Common myeloid progenitor, CD34-positive (primary cell): ENCODE data around the gene LNP1.

Experiments used
- CTCF ChIA-PET: fragments of 350-600 bp; sonication (Branson Sonifier 250); formaldehyde crosslinking; loops from one replicate; lab custom pipeline; 2021; ENCODE audit warnings: antibody characterized with exemption; lab: Charles Lee
- POLR2A ChIA-PET: fragments of 350-600 bp; sonication (Branson Sonifier 250); formaldehyde crosslinking; loops from one replicate; lab custom pipeline; 2021; ENCODE audit warnings: antibody characterized with exemption; lab: Charles Lee
- DNase-seq, 3 donors: peaks; one replicate each; pipeline versions ENCODE4 v3.0.0 to v3.0.0-alpha.2; 2013
- H3K27ac ChIP-seq, 2 experiments: 1 replicate in 1 of 2; 2 replicates in 1 of 2; pipeline ENCODE4 v1.7.0; 2013; ENCODE audit warnings: inconsistent platforms in 2 of 2, low read length in 2 of 2, mild to moderate bottlenecking in 2 of 2, low read depth in 1 of 2, moderate library complexity in 1 of 2; ENCODE audit not compliant: severe bottlenecking in 2 of 2, insufficient read depth in 1 of 2, poor library complexity in 1 of 2
- H3K27me3 ChIP-seq, 5 experiments: replicated peaks in 2 of 5; 1 replicate in 3 of 5; 2 replicates in 2 of 5; pipeline versions ENCODE4 v1.6.1 to v1.7.0; 2013; ENCODE audit warnings: low read length in 4 of 5, mild to moderate bottlenecking in 2 of 5, moderate library complexity in 2 of 5, inconsistent platforms in 1 of 5; ENCODE audit not compliant: insufficient read depth in 5 of 5, control insufficient read depth in 4 of 5
- H3K36me3 ChIP-seq, 4 experiments: 1 replicate in 2 of 4; 2 replicates in 2 of 4; pipeline versions ENCODE4 v1.6.1 to v1.7.0; 2013; ENCODE audit warnings: low read length in 3 of 4, control low read depth in 1 of 4, mild to moderate bottlenecking in 1 of 4; ENCODE audit not compliant: control insufficient read depth in 4 of 4, insufficient read depth in 4 of 4
- H3K4me1 ChIP-seq, 4 experiments: 1 replicate in 3 of 4; 2 replicates in 1 of 4; pipeline versions ENCODE4 v1.6.1 to v1.7.1; 2013; ENCODE audit warnings: low read length in 3 of 4, mild to moderate bottlenecking in 3 of 4, control low read depth in 1 of 4, inconsistent platforms in 1 of 4, moderate library complexity in 1 of 4; ENCODE audit not compliant: control insufficient read depth in 4 of 4, insufficient read depth in 4 of 4; ENCODE audit errors: control extremely low read depth in 1 of 4
- H3K4me3 ChIP-seq, 7 experiments: 1 replicate in 4 of 7; 2 replicates in 3 of 7; pipeline versions ENCODE4 v1.5.1 to v1.7.0; 2013; ENCODE audit warnings: mild to moderate bottlenecking in 7 of 7, low read length in 6 of 7, moderate library complexity in 6 of 7, inconsistent platforms in 2 of 7, low read depth in 2 of 7, control low read depth in 1 of 7; ENCODE audit not compliant: insufficient read depth in 4 of 7, control insufficient read depth in 1 of 7; ENCODE audit errors: extremely low read depth in 1 of 7
- H3K9me3 ChIP-seq, 5 experiments: 1 replicate in 4 of 5; 2 replicates in 1 of 5; pipeline versions ENCODE4 v1.6.1 to v1.7.1; 2013; ENCODE audit warnings: low read length in 4 of 5, mild to moderate bottlenecking in 2 of 5, inconsistent platforms in 1 of 5, low read depth in 1 of 5, moderate library complexity in 1 of 5; ENCODE audit not compliant: control insufficient read depth in 4 of 5, insufficient read depth in 2 of 5; ENCODE audit errors: control extremely low read depth in 1 of 5
- WGBS: methylation state at CpG from one replicate; pipeline ENCODE4 v1.1.5; 2013; ENCODE audit not compliant: insufficient coverage; 5-methylcytosine and 5-hydroxymethylcytosine counted together

Gene LNP1

DNA sequence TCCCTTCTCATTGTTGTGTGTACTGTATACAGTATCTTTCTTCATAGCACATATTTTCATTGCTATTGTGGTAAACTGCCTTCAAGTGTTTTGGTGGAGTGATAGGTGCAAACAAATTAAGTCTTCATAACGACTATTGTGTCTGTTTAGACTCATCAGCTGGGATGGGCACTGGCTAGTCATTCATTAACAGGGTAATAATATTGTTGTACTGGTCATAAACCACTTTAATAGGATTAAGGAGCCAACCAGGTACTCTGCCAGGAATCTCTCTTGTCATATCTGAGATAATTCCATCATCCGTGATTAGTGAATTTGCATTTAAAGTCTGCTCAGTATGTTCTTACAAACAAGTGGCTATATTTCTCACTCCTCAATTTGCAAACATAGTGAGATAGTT is 80.8 kb downstream of the LNP1 start:
- no peak for DNase-seq

DNA sequence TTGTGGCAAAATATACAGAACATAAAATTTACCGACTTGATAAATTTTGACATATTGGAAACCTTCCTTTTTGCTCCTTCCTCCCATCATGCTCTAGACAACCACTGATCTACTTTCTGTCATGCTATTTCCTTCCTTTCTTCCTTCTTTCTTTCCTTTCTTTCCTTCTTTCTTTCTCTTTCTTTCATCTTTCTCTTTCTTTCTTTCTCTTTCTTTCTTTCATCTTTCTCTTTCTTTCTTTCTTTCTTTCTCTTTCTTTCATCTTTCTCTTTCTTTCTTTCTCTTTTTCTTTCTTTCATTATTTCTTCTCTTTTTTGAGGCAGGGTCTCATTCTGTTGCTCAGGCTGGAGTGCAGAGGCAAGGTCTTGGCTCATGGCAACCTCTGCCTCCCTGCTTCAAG is 82.2 kb downstream of the LNP1 start:
- no peaks in the 10 kb centered on the region for H3K27me3 ChIP-seq
- POLR2A ChIA-PET, result no interaction called here
- CTCF ChIA-PET, result no interaction called here
- 100% methylated on average over 1 of the region's 1 CpG for WGBS
- no peak overlapping the region for H3K4me3 ChIP-seq
- H3K27ac ChIP-seq, result no peak overlapping the region
- no peaks in the 10 kb centered on the region for H3K9me3 ChIP-seq
- no peak for DNase-seq
- H3K36me3 ChIP-seq, result no peaks in the 10 kb centered on the region
- no peaks in the 10 kb centered on the region for H3K4me1 ChIP-seq

More for the DNA sequence above, 80.8 kb downstream of the LNP1 start:
- H3K27me3 ChIP-seq, result no peaks in the 10 kb centered on the region
- H3K4me3 ChIP-seq, result no peak overlapping the region
- no peak overlapping the region for H3K27ac ChIP-seq
- CTCF ChIA-PET, result no interaction called here
- H3K36me3 ChIP-seq, result no peaks in the 10 kb centered on the region
- no peaks in the 10 kb centered on the region for H3K9me3 ChIP-seq
- 83% methylated on average over 1 of the region's 2 CpGs for WGBS
- POLR2A ChIA-PET, result no interaction called here
- no peaks in the 10 kb centered on the region for H3K4me1 ChIP-seq

DNA sequence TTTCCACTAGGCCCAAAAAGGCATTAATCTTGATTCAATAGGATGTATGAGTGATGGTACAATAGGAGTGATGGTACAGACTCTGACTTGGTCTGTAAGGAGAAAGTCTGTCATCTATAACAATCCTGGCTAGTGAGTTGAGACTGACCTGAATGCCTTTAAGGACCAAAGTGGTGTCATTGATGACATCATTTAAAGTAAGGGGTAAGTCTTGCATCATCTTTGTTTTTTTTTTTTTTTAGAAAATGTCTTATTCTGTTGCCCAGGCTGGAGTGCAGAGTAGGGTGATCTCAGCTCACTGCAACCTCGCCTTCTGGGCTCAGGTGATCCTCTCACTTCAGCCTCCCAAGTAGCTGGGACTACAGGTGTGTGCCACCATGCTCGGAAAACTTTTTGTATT is 85.5 kb downstream of the LNP1 start:
- no peak overlapping the region for H3K4me3 ChIP-seq
- ChIA-PET CTCF (interaction anchor here (1.2 kb wide), 1 partner anchor 224 kb away, joined by 3 read pairs; no protein-coding TSS in a partner anchor), POLR2A (no interaction called here)
- no peaks in the 10 kb centered on the region for H3K27me3 ChIP-seq
- H3K9me3 ChIP-seq, result no peaks in the 10 kb centered on the region
- 100% methylated on average over 1 of the region's 2 CpGs for WGBS
- H3K27ac ChIP-seq, result no peak overlapping the region
- no peak for DNase-seq
- peaks cover 0 to 2% (median 0%) of the 10 kb centered on the region in 4 experiments for H3K4me1 ChIP-seq
- no peaks in the 10 kb centered on the region for H3K36me3 ChIP-seq

DNA sequence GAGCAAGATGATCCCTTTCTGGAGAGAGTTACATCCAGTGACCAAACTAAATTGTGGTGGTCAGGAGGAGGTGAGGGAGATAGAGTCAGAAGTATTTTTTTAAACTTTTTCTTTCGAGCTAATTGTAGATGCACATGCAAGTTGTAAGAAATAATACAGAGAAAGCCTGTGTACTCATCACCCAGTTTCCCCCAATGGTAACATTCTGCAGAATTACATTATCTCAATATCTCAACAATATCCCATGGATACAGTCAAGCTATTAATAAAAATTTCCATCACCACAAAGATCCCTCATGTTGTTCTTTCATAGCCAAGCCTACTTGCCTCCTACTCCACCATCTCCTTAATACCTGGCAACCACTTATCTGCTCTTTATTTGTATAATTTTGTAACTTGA is 87.8 kb downstream of the LNP1 start:
- WGBS, result no CpG with 5 or more reads among the region's 1 CpG
- Histone ChIP-seq H3K4me1 (peaks cover 4 to 11% (median 6%) of the 10 kb centered on the region in 4 experiments), H3K4me3 (no peak overlapping the region), H3K9me3 (no peaks in the 10 kb centered on the region), H3K27ac (no peak overlapping the region), H3K36me3 (no peaks in the 10 kb centered on the region), H3K27me3 (no peaks in the 10 kb centered on the region)
- DNase-seq, result no peak
- ChIA-PET CTCF (interaction anchor here (0.8 kb wide), 1 partner anchor 26 kb away, joined by 3 read pairs; no protein-coding TSS in a partner anchor), POLR2A (no interaction called here)

GRCh38 chr3:100492059-100493006 is 91.0 kb downstream of the LNP1 start, which contains the start of gene TMEM45A:
Gene TMEM45A, plus strand, starts transcription at chr3:100492619. Its CDS starts 62,593 bp downstream, at chr3:100555212.
- ChIA-PET CTCF (no interaction called here), POLR2A (interaction anchor here (0.5 to 0.8 kb wide), 2 partner anchors 35 to 213 kb away, joined by 3 read pairs; no protein-coding TSS in a partner anchor)
- H3K36me3 ChIP-seq, result no peaks in the 10 kb centered on the region
- H3K4me1 ChIP-seq, result peaks cover 4 to 19% (median 11%) of the 10 kb centered on the region in 4 experiments
- H3K9me3 ChIP-seq, result no peaks in the 10 kb centered on the region
- WGBS, result 1% methylated on average over 49 of the region's 56 CpGs
- no peaks in the 10 kb centered on the region for H3K27me3 ChIP-seq
- peak; percentile 83 to 89 (median 88) for DNase-seq
- H3K27ac ChIP-seq, result peak within 1 kb of the TSS in 1 of 2 experiments; percentile 60
- H3K4me3 ChIP-seq, result peak within 1 kb of the TSS; percentile 60 to 88 (median 75)

DNA sequence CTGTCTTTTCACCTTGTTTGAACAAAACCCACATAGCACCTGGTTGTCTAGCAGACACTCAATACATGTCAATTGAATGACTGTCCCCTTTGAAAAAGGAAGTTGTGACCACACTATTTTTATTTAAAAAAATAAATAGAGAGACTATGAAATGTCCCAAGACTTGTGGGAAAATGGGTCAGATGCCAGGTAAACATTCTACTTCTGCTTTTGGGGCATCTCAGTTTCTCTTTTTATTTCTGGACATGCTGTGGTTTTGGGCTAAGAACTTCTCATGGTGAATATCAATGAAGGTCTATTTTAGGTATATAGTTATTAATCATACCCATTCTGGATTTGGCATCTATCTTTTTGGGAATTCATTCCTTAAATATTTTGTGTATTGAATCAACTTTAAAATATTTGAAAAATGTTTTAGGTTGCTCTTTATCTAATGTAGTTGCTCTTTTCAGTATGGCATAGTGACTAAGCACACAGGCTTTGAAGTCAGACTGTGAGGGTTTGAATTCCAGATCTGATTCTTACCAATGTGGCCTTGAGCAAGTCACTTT is 95.4 kb downstream of the LNP1 start:
- POLR2A ChIA-PET, result no interaction called here
- no peaks in the 10 kb centered on the region for H3K36me3 ChIP-seq
- peaks cover 4 to 25% (median 10%) of the 10 kb centered on the region in 4 experiments for H3K4me1 ChIP-seq
- H3K4me3 ChIP-seq, result no peak overlapping the region
- H3K27ac ChIP-seq, result no peak overlapping the region
- H3K27me3 ChIP-seq, result no peaks in the 10 kb centered on the region
- no peaks in the 10 kb centered on the region for H3K9me3 ChIP-seq
- DNase-seq, result peak in 2 of 3 donors; percentile 56 to 64
- CTCF ChIA-PET, result interaction anchor here (1.2 kb wide), 1 partner anchor 33 kb away, joined by 3 read pairs; no protein-coding TSS in a partner anchor

DNA sequence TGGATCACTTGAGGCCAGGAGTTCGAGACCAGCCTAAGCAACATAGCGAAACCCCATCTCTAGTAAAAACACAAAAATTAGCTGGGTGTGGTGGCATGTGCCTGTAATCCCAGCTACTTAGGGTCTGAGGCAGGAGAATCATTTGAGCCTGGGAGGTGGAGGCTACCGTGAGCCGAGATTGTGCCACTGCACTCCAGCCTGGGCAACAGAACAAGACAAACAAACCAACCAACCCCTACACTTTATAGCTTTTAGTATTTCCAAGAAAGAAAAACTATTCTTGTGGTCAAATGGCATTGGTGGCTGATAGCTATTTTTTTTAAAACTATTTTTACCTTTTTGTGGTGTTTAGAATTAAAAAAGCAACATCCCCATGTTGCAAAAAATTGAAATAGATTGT is 98.3 kb downstream of the LNP1 start:
- H3K4me1 ChIP-seq, result peaks cover 0 to 14% (median 5%) of the 10 kb centered on the region in 4 experiments
- no peaks in the 10 kb centered on the region for H3K36me3 ChIP-seq
- no peak overlapping the region for H3K27ac ChIP-seq
- 100% methylated on average over 1 of the region's 4 CpGs for WGBS
- POLR2A ChIA-PET, result no interaction called here
- H3K27me3 ChIP-seq, result no peaks in the 10 kb centered on the region
- CTCF ChIA-PET, result no interaction called here
- no peak for DNase-seq
- H3K4me3 ChIP-seq, result no peak overlapping the region
- H3K9me3 ChIP-seq, result no peaks in the 10 kb centered on the region
